Measurements from ENCODE around the gene MITF. TPM values are rescaled to one million over a fixed set of nuclear protein-coding genes. Genes with fewer than 3 reads are reported as not detected.

The MITF gene, protein sequence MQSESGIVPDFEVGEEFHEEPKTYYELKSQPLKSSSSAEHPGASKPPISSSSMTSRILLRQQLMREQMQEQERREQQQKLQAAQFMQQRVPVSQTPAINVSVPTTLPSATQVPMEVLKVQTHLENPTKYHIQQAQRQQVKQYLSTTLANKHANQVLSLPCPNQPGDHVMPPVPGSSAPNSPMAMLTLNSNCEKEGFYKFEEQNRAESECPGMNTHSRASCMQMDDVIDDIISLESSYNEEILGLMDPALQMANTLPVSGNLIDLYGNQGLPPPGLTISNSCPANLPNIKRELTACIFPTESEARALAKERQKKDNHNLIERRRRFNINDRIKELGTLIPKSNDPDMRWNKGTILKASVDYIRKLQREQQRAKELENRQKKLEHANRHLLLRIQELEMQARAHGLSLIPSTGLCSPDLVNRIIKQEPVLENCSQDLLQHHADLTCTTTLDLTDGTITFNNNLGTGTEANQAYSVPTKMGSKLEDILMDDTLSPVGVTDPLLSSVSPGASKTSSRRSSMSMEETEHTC
- total RNA-seq (2022; extraction: Qiagen RNA extraction): 5.7 to 8.4 TPM (median 7.2 TPM) in 5 replicates

DNA sequence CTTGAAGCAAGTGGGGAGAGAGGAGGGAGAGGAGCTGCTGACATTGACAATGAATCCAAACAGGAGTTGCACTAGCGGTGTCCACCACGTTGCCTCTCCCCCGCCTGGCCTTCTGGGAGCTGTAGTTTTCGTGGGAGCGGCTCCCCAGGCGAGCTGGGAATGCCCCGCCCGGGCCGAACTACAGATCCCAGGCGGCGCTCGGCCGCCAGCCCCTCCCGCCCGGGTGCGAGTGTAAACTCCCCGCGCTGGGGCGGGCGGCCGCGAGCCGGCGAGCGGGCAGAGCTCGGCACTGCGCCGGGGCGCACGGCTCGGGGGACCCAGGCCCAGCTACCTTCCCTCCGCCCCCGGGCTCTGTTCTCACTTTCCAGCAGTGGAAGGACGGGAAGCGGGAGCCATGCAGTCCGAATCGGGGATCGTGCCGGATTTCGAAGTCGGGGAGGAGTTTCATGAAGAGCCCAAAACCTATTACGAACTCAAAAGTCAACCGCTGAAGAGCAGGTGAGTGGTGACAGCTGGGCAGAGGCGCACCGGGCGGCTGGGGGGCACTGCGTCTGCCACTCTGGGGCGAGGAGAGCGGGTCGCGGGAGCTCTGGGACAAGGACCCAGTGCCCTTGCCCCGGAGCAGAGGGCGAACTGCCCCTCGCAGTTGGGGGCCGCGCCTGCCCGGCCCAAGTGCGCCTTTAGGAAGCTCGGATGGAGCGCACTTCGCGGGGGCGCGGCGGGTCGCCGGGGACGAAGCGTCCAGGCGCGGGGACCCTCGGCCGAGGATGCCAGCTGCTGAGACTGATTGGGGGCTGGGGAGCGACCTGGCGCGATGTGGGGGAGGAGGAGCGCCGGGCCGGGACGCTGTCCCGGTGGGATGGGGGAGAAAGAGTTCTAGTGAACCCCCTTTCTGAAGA, at the start of gene MITF:
TSS of gene MITF (plus strand) at position 261 of the 899 bp plus-strand sequence. CDS start at position 395, 134 bp downstream.

DNA sequence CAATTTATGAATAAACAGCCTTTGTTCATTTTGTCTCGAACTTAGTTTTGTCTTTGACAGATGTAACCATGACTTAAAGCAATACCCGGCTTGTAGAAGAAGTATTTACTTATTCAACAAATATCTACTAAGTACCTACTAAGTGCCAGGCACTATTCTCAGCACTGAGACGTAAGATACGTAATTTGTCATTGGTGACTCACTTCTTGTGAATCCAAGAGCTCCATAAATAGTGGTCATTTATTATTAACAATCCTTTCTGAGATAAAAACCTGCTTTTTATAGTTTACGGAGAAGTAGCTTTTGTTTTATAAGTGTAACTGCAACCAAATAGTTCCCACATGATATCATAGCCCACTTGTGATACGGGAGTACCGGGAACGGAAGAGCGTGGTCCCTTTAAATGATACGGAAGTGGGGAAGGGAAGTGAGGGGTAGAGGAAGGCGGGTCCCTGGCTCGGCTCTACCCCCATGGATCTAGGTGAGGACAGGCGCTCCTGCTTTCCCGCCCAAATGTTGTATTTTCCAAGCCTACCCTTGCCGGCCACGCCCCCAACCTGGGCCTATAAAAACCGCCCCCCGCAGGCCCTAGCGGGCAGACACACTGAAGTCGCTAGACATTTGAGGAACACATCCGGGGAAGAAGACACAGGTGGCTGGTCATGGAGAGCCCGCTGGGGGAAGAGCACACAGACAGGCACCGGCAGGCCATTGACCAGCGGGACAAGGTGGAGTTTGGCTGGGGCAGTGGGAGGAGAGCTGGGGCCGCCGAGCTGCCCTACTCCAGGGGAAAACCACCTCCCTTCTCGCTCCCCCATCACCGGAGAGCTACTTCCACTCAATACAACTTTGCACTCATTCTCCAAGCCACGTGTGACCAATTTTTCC, 260.1 kb downstream of the MITF start, which contains the start of gene SAMMSON:
TSS of gene SAMMSON (plus strand) at position 594 of the 888 bp plus-strand sequence.

